Breast epithelium (tissue), 4 donors: Measurements from ENCODE around the gene ICAM5. TPM values are rescaled to one million over a fixed set of nuclear protein-coding genes. Genes with fewer than 3 reads are reported as not detected.

Source experiments
- DNase-seq, 2 donors: peaks; one replicate each; pipeline ENCODE4 v3.0.0-alpha.2; 2019; ENCODE audit warnings: low spot score in 2 of 2
- H3K27ac ChIP-seq, 2 donors: fragments of 200-600 bp; sonication (generic) in 1 of 2; one replicate each; pipeline ENCODE4 v1.5.1; 2016 to 2019; ENCODE audit warnings: mild to moderate bottlenecking in 1 of 2
- H3K27me3 ChIP-seq, 2 donors: fragments of 200-600 bp; sonication (generic) in 1 of 2; one replicate each; pipeline versions ENCODE4 v1.5.1 to v1.6.0; 2017 to 2019; ENCODE audit warnings: control low read depth in 1 of 2, mild to moderate bottlenecking in 1 of 2
- H3K36me3 ChIP-seq: fragments of 200-600 bp; one replicate; pipeline ENCODE4 v1.5.1; 2019
- H3K4me1 ChIP-seq, 2 donors: fragments of 200-600 bp; sonication (generic); one replicate each; pipeline ENCODE4 v1.5.1; 2016 to 2019; ENCODE audit warnings: control low read depth in 1 of 2
- H3K4me3 ChIP-seq, 3 donors: fragments of 200-600 bp; sonication (generic); 1 replicate in 2 of 3; 2 replicates in 1 of 3; pipeline ENCODE4 v1.5.1; 2016 to 2019; ENCODE audit warnings: mild to moderate bottlenecking in 3 of 3, moderate library complexity in 2 of 3
- H3K9me3 ChIP-seq, 2 donors: fragments of 200-600 bp; sonication (generic) in 1 of 2; one replicate each; pipeline ENCODE4 v1.5.1; 2016 to 2019; ENCODE audit warnings: control low read depth in 1 of 2
- CTCF ChIP-seq, 3 donors: fragments of 450-650 bp; IDR thresholded peaks; one replicate each; pipeline ENCODE4 v1.5.1; 2016 to 2017; ENCODE audit warnings: antibody characterized with exemption in 3 of 3, mild to moderate bottlenecking in 3 of 3, moderate library complexity in 3 of 3
- POLR2A ChIP-seq: fragments of 450-650 bp; IDR thresholded peaks from one replicate; pipeline ENCODE4 v1.6.1; 2016; ENCODE audit warnings: antibody characterized with exemption, mild to moderate bottlenecking, moderate library complexity
- POLR2AphosphoS5 ChIP-seq, 3 donors: sonication (generic); formaldehyde crosslinking; IDR thresholded peaks; one replicate each; pipeline ENCODE4 v1.6.1; 2017; ENCODE audit warnings: antibody characterized with exemption in 3 of 3
- intact Hi-C: fragments of 100-400 bp; cut with DNase I; formaldehyde crosslinking; loops from one replicate; pipeline ENCODE4 v1.15.1; 2023; ENCODE audit warnings: low total_unique reads
- total RNA-seq, 3 donors: library from RNA; depleted of rRNA; stranded (reverse); fragments of >200 nt; gene quantifications; one replicate each; pipeline ENCODE4 v1.1.0, GENCODE V29; 2016

Gene ICAM5
- total RNA-seq, 3 donors from 2014 or later = 0.64 to 1.8 (median 1.3) TPM

- Histone ChIP-seq H3K27me3 (peaks cover 4 to 23% of the 10 kb centered on the region in 2 donors), H3K9me3 (no peaks in the 10 kb centered on the region), H3K27ac (peak overlapping the region in 1 of 2 donors; percentile 26), H3K4me1 (peaks cover 10 to 12% of the 10 kb centered on the region in 2 donors), H3K4me3 (no peak overlapping the region), H3K36me3 (no peaks in the 10 kb centered on the region)
- intact Hi-C loops = no loop called here
- DNase-seq = no peak
- TF ChIP-seq POLR2A (no peak), POLR2AphosphoS5 (IDR thresholded peaks at IDR 0.05) (no peak), CTCF (IDR thresholded peaks at IDR 0.05) (no peak)
Observed at GRCh38 chr19:10285393-10285792, 4.4 kb upstream of the ICAM5 start.

- intact Hi-C loops = no loop called here
- Histone ChIP-seq H3K27me3 (peaks cover 11 to 37% of the 10 kb centered on the region in 2 donors), H3K36me3 (no peaks in the 10 kb centered on the region), H3K4me1 (peaks cover 19 to 22% of the 10 kb centered on the region in 2 donors), H3K9me3 (no peaks in the 10 kb centered on the region), H3K27ac (peak within 1 kb of the TSS; percentile 26 to 32), H3K4me3 (peak within 1 kb of the TSS in 2 of 3 donors; percentile 10 to 37)
- no peak for DNase-seq
- TF ChIP-seq POLR2AphosphoS5 (IDR thresholded peaks at IDR 0.05) (no peak), POLR2A (no peak), CTCF (IDR thresholded peaks at IDR 0.05) (no peak)
Observed at GRCh38 chr19:10286803-10287737, 2.7 kb upstream of the ICAM5 start, which contains the start of gene ICAM4. Gene ICAM4 (plus strand): TSS chr19:10286955. CDS start chr19:10287013, 58 bp downstream.

GRCh38 chr19:10288662-10289166, 1.0 kb upstream of the ICAM5 start:
- Histone ChIP-seq H3K27ac (peak overlapping the region in 1 of 2 donors; percentile 0), H3K27me3 (peaks cover 20 to 52% of the 10 kb centered on the region in 2 donors)

GRCh38 chr19:10289167-10289835, 451 bp upstream of the ICAM5 start:
- intact Hi-C loops = no loop called here

More at GRCh38 chr19:10288662-10289166, 1.0 kb upstream of the ICAM5 start:
- no peak for DNase-seq
- Histone ChIP-seq H3K4me1 (peaks cover 22% of the 10 kb centered on the region in 2 donors), H3K9me3 (no peaks in the 10 kb centered on the region), H3K4me3 (peak overlapping the region in 2 of 3 donors; percentile 54 to 72), H3K36me3 (no peaks in the 10 kb centered on the region)
- intact Hi-C loops = no loop called here
- TF ChIP-seq POLR2AphosphoS5 (IDR thresholded peaks at IDR 0.05) (no peak), CTCF (IDR thresholded peaks at IDR 0.05) (no peak)

More at GRCh38 chr19:10289167-10289835, 451 bp upstream of the ICAM5 start:
- TF ChIP-seq POLR2AphosphoS5 (IDR thresholded peaks at IDR 0.05) = no peak
- TF ChIP-seq POLR2A = no peak
- TF ChIP-seq CTCF (IDR thresholded peaks at IDR 0.05) = no peak
- Histone ChIP-seq H3K4me1 (peaks cover 22% of the 10 kb centered on the region in 2 donors), H3K27ac (peak overlapping the region in 1 of 2 donors; percentile 0), H3K27me3 (peaks cover 20 to 58% of the 10 kb centered on the region in 2 donors), H3K36me3 (no peaks in the 10 kb centered on the region), H3K4me3 (peak overlapping the region; percentile 7 to 72 (median 54)), H3K9me3 (no peaks in the 10 kb centered on the region)
- DNase-seq = no peak
